ENCODE results near the gene CNTNAP2.

CNTNAP2 gene

GRCh38 chr7:146499970-146500369 lies 383.4 kb downstream of the CNTNAP2 start:
- no peak for DNase-seq (ENCODE audit: extremely low read depth, low read depth)
- H3K4me3 ChIP-seq (replicated peaks; ENCODE audit: low read depth, low read length), result no peak overlapping the region
- TF ChIP-seq, protein P1, sequence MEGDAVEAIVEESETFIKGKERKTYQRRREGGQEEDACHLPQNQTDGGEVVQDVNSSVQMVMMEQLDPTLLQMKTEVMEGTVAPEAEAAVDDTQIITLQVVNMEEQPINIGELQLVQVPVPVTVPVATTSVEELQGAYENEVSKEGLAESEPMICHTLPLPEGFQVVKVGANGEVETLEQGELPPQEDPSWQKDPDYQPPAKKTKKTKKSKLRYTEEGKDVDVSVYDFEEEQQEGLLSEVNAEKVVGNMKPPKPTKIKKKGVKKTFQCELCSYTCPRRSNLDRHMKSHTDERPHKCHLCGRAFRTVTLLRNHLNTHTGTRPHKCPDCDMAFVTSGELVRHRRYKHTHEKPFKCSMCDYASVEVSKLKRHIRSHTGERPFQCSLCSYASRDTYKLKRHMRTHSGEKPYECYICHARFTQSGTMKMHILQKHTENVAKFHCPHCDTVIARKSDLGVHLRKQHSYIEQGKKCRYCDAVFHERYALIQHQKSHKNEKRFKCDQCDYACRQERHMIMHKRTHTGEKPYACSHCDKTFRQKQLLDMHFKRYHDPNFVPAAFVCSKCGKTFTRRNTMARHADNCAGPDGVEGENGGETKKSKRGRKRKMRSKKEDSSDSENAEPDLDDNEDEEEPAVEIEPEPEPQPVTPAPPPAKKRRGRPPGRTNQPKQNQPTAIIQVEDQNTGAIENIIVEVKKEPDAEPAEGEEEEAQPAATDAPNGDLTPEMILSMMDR (IDR thresholded peaks at IDR 0.05; ENCODE audit: low read depth, low read length, missing control alignments), result no peak

GRCh38 chr7:146503844-146504243 lies 387.2 kb downstream of the CNTNAP2 start:
- TF ChIP-seq, protein P1 (IDR thresholded peaks at IDR 0.05; ENCODE audit: low read depth, low read length, missing control alignments), result no peak
- no peak for DNase-seq (ENCODE audit: extremely low read depth, low read depth)

GRCh38 chr7:146510088-146510680 lies 393.6 kb downstream of the CNTNAP2 start:
- no peak overlapping the region for H3K4me3 ChIP-seq (replicated peaks; ENCODE audit: low read depth, low read length)
- DNase-seq (ENCODE audit: extremely low read depth, low read depth), result no peak
- TF ChIP-seq, protein P1 (IDR thresholded peaks at IDR 0.05; ENCODE audit: low read depth, low read length, missing control alignments), result no peak

More at GRCh38 chr7:146503844-146504243, 387.2 kb downstream of the CNTNAP2 start:
- H3K4me3 ChIP-seq (replicated peaks; ENCODE audit: low read depth, low read length), result no peak overlapping the region

DNA sequence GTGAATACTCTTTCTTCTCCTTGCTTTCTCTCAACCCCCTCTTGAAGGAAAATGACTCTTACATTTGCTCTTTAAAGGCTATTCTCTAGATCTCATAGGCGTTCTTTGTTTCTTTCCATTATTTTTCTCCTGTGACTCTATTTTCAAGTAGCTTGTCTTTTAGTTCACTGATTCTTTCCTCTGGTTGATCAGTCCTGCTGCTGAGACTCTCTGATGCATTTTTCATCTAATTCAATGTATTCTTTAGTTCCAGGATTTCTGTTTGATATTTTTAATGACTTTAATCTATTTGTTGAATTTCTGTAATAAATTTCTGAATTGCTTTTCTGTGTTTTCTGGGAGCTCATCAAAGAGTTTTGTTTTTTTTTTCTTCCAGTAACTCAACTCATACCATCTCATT lies 397.7 kb downstream of the CNTNAP2 start:
- no peak for DNase-seq (ENCODE audit: extremely low read depth, low read depth)
- TF ChIP-seq, protein P1 (IDR thresholded peaks at IDR 0.05; ENCODE audit: low read depth, low read length, missing control alignments), result no peak
- H3K4me3 ChIP-seq (replicated peaks; ENCODE audit: low read depth, low read length), result no peak overlapping the region

DNA sequence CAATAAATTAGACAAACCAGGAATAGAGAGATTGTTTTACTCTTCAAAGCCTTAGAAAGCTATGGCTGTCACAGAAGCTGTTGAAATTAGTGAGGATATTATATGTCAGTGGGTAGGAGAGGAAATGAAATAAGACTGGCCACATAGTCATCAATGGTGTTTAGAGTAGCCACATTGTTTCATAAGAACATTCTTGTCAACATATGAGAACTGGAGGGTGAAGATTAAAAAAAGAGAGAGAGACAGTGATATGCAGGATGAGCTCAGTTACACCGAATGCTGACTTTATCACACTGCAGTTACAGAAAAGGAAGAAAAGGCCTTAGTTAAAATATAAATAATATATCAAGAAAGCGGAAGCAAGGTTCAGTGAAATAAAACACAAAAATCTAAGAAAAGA lies 412.0 kb downstream of the CNTNAP2 start:
- DNase-seq (ENCODE audit: extremely low read depth, low read depth), result no peak
- H3K4me3 ChIP-seq (replicated peaks; ENCODE audit: low read depth, low read length), result no peak overlapping the region
- TF ChIP-seq, protein P1 (IDR thresholded peaks at IDR 0.05; ENCODE audit: low read depth, low read length, missing control alignments), result no peak

DNA sequence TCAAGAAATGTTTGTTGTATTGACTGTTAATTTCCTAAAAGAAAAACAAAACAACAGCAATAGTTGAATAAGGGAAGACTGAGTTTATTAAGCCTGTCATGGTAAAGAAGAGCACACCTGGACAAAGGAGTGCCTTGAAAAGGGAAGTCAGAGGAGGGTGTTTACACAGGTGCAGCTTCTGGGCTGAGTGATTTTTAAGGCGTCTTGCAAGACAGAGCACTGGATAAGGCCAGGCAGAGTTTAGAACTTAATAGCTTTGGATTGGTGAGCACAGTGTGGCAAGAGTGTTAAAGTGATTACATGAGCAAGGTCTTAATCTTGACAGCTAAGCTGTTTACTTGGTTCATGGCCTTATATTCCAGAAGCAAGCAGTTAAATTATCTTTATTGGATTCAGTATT lies 423.2 kb downstream of the CNTNAP2 start:
- no peak overlapping the region for H3K4me3 ChIP-seq (replicated peaks; ENCODE audit: low read depth, low read length)
- no peak for DNase-seq (ENCODE audit: extremely low read depth, low read depth)
- TF ChIP-seq, protein P1 (IDR thresholded peaks at IDR 0.05; ENCODE audit: low read depth, low read length, missing control alignments), result no peak

- TF ChIP-seq, protein P1 (IDR thresholded peaks at IDR 0.05; ENCODE audit: low read depth, low read length, missing control alignments), result no peak
- DNase-seq (ENCODE audit: extremely low read depth, low read depth), result no peak
Measured at GRCh38 chr7:146542101-146542500, 425.5 kb downstream of the CNTNAP2 start.

More at GRCh38 chr7:146542101-146542500, 425.5 kb downstream of the CNTNAP2 start:
- no peak overlapping the region for H3K4me3 ChIP-seq (replicated peaks; ENCODE audit: low read depth, low read length)
